GM21526 (cell line): Measurements from ENCODE around the gene APBA1.
A peak's percentile ranks its signal among the peaks of the same experiment; 100 is the strongest.

Experiments
- ATAC-seq: cut with Tn5 transposase; IDR thresholded peaks from one replicate; pipeline ENCODE4 v1.9.1; 2021; ENCODE audit warnings: moderate library complexity; ENCODE audit not compliant: unreplicated experiment, low FRiP score

Gene APBA1

GRCh38 chr9:69671879-69672595 is at the start of gene APBA1:
Gene APBA1 (minus strand): TSS chr9:69672371.
- ATAC-seq, result peak; percentile 34

- ATAC-seq, result no peak
These were observed 47.8 kb upstream of the APBA1 start for GRCh38 chr9:69719983-69720382.

DNA sequence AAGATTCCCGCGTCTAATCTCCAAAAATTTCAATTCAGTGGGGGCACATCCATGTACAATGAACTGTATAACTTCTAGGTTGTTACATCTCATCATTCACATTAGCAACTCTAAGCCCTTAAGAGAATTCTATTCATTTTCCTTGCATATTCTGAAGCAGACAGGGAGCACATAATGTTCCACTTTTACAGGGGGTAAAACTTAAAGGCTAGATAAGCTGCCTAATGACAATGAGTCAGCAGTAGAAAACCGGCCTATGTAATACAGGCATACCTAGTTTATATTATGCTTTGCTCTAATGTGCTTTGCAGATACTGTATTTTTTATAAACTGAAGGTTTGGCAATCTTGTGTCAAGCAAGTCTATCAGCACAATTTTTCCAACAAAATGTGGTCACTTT is 47.2 kb upstream of the APBA1 start:
- no peak for ATAC-seq

DNA sequence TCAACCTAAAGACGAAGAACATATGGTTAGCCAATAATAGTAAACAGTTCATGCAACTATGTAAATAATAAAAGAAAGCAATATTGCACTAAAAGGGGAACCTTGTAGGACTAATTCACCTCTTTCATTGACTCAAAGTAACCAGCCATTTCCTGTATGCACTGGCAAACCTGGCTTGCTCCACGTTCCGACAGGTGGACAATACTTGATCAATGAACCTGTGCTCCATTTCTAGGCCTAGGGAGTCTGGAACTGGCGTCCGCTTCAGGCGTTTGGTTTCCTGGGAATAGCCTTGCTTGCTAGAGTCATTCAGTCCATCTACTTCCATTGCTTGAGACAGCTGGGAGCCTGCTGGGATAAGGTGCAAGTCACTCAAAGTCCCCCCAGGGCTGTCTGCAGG is 46.0 kb upstream of the APBA1 start:
- no peak for ATAC-seq

DNA sequence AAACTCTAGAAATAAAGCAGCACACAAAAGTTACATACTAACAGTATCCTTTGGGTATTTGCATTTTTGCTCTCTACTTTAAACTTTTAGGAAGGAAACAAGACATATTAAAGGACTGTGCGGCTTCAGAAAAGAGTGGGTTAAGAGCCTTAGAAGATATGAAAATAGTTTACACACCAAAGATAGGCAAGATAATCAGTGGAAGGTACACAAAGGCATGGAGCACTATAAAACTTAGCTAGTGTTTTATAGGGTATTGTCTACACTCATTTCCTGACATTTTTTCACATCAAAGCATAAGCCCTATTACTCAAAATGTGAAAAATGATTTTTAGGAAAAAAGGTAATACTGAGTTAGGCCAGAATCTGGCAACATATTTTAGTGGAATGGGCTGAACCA is 43.7 kb upstream of the APBA1 start:
- ATAC-seq, result no peak

GRCh38 chr9:69715096-69715495 is 42.9 kb upstream of the APBA1 start:
- ATAC-seq, result no peak

DNA sequence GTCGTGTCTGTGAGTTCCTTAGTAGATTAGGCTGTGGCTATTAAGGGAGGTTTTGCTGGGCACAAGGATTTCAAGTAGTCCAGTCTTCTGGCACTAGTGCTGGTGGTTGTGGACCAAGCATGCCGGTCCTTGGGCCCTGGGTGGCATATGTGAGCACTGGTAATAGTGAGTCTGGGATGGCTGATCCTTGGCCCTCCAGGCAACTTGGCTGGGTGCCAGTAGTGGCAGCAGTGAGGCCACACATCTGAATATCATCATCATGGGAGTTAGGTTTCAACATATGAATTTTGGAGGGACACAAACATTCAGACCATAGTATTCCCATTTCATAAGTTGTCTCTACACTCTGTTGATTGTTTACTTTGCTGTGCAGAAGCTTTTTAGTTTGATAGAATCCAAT is 25.3 kb upstream of the APBA1 start:
- ATAC-seq, result no peak

GRCh38 chr9:69696802-69697201 is 24.6 kb upstream of the APBA1 start:
- no peak for ATAC-seq

DNA sequence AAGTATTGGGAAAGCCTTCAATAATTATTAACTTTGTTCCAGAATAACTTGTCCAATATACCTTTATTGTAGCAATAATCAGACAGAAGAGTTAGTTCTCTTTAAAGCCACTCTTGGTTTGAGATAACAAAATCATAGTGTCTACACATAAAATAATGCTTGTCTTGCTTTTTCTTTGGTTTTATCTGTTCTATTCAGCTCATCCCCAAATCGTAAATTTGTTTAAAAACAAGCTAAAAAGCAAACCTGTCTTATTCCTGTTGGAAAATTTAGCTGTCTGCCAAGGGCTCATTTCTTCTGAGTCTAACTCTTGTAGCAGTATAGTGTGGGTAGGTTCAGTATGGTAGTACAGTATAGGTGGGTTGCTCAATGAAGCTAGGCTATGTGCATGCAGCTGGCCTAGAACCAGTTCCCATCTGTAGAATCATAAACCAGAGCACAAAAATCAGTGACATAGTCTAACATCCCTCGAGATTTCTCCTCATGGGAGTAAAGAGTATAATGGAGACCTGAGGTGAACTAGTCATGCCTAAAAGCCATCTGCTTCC is 17.9 kb upstream of the APBA1 start:
- ATAC-seq, result no peak

- no peak for ATAC-seq
These were observed 11.8 kb upstream of the APBA1 start for GRCh38 chr9:69683927-69684326.

GRCh38 chr9:69678843-69679538 is 6.8 kb upstream of the APBA1 start:
- ATAC-seq, result no peak

DNA sequence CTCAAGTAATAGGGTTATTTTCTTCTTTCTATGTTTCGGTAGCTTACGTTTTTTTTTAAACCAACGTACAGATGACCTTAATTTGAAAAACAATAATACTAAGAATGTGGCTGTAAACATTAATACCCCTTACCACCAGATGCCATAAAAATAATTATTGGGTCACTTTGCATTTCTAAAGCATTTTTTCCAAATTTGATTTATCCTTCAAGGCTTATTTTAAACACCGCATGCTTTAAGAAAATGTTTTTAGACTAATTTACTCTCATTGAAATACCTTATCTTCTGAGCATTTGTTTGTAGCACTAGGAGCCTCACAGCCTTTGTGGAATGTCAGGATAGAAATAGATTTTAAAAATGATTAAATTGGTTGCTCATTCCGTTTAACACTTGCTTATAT is 5.8 kb upstream of the APBA1 start:
- no peak for ATAC-seq

DNA sequence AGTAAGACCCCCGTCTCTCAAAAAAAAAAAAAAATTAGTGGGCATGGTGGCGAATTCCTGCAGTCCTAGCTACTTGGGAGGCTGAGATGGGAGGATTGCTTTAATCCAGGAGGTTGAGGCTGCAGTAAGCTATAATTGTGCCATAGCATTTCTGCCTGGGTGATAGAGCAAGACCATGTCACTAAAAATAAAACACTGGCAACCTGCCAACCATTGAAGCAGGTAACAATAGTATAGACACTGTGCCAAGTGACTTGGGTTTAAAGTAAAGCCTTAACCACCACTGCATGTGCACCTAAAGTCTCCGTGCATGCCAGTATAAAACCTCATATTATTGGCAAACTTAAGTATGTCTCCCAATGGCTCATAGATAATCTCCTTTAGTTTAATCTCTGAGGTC is 3.4 kb upstream of the APBA1 start:
- no peak for ATAC-seq

DNA sequence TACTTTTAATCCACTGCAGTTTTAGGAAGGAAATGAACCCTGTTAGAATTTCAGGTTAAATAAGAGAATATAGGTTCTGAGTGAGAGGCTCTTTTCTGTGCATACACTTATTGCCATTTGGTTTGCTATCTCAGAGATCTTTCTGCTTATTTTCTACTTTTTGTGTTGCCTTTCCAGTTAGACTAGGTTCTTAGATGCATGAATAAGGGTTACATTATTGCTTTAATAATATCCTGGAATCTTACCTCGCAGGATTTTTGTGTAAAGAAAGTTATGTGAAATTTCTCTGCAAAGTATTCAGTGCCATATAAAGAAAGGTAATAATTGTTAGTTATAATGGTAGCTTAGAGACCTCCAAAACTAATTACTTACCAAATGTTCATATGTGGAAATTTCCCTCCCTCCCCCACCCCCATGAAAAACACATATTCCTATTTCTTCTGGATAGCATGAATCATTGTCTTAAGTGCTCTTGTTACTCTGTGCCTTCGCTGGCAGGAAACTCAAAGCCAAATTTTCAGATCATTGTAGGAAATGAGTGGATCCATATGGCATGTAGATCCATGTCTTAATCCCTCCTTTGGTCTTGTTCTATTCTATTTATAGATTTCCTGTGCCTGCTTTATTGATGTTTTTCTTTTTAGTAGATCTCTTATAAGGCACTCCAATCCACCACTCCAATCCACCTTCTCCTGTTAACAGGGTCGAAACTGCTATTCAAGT is 2.7 kb upstream of the APBA1 start:
- ATAC-seq, result no peak

DNA sequence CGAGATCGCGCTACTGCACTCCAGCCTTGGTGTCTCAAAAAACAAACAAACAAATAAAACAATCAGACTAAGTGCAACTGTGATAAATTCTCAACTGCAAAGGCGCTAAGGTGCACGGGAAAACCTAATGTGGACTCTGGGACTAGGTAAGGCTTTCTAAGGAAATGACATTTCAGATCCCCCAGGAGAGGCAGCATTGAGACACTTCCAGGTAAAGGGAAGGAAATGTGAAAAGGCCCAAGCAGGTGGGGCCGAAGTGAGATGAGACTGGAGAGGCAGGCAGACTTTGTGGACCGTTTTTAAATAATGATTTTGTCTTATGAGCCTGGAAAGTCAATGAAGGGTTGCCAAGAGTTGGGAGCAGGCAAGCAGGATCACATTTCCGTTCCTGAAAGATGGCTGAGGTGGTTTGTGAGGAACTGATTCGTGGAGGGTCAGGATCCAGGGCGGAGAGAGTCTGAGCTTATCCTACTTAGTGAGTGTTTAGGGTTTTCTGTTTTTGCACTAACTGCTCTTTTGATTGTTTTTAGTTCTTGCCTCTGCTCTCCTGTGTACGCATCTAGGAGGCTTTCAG is 2.0 kb upstream of the APBA1 start:
- no peak for ATAC-seq

DNA sequence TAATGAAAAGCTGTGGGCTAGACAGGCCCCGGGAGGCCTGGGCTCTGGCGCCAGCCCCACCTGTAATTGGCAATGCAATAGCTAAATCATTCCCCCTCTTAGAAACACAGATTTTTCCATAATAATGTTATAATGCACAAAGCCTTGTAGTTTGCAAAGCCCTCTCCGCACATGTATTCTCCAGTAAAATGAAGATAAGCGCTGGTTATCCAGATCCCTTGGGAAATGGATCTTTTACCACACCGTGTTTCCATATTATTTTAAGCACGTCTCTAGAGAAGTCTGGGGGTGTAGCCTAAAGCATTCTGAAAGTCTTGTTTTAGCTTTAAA is 1.1 kb upstream of the APBA1 start:
- no peak for ATAC-seq

DNA sequence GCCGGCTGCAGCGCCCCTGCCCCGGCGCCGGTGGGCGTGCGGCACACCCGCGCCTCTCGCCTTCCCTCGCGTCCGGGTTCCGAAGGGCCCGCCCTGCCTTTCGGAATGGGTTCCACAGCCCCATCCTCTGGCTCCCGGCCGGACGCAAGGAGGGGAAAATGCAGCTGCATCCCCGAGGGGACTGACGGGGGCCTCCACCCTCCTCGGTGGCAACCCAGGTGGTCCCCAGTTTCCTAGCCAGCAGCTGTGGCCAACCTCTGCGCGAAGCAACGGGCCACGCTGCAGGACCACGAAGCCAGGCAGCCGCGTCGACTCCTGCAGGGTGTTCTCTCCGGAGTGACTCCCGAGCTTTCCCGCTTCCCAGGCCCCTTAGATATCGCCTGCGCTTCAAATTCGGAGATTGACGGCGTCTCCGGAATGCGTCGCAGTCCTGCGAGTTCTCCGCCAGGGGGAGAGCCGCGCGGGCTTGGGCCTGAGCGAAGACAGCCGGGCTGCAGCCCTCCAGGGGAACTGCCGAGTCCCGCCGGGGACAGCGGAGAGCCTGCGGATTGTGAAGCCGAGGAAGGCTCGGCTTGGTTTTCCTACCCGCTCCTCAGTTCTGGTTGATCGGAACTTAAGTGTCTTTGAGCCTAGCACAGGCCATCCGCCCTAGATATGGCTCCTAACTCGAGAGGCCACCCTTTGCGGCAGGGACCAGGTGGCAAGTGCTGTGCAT is 582 bp upstream of the APBA1 start:
- ATAC-seq, result peak; percentile 92

- no peak for ATAC-seq
These were observed 776 bp downstream of the APBA1 start for GRCh38 chr9:69671311-69671878.

- ATAC-seq, result no peak
These were observed 4.9 kb downstream of the APBA1 start for GRCh38 chr9:69667306-69667705.

GRCh38 chr9:69660304-69660703 is 11.9 kb downstream of the APBA1 start:
- no peak for ATAC-seq
